HT-29 (cell line): Measurements from ENCODE around the gene GTSE1. TPM values are rescaled to one million over a fixed set of nuclear protein-coding genes. Genes with fewer than 3 reads are reported as not detected.
A peak's percentile ranks its signal among the peaks of the same experiment; 100 is the strongest.

ENCODE experiments used
- DNase-seq: peaks from one replicate; pipeline ENCODE4 v3.0.0-alpha.2; 2015; ENCODE audit warnings: low spot score
- total RNA-seq: library from RNA; depleted of rRNA; stranded (reverse); fragments of >200 nt; shearing (Covaris generic); gene quantifications from 2 replicates; pipeline ENCODE4 v1.2.3, GENCODE V29; 2014

Gene GTSE1
- total RNA-seq, 1 experiment from 2014 or later = 23.5 TPM

GRCh38 chr22:46326066-46326680 is 29.5 kb downstream of the GTSE1 start:
- no peak for DNase-seq

GRCh38 chr22:46327691-46328465 is 31.2 kb downstream of the GTSE1 start:
- no peak for DNase-seq

- DNase-seq = no peak
These were observed 32.1 kb downstream of the GTSE1 start for GRCh38 chr22:46328797-46329196.

GRCh38 chr22:46329616-46330015 is 32.9 kb downstream of the GTSE1 start:
- no peak for DNase-seq

GRCh38 chr22:46330426-46330825 is 33.8 kb downstream of the GTSE1 start:
- no peak for DNase-seq

GRCh38 chr22:46331496-46331895 is 34.8 kb downstream of the GTSE1 start:
- DNase-seq = no peak

GRCh38 chr22:46335201-46336118 is 38.8 kb downstream of the GTSE1 start, which contains the start of gene TRMU:
TRMU (plus strand) TSS chr22:46335714; CDS start chr22:46335765, 51 bp downstream.
- peak; percentile 73 for DNase-seq

- peak; percentile 4 for DNase-seq
These were observed 39.7 kb downstream of the GTSE1 start for GRCh38 chr22:46336119-46337078.

GRCh38 chr22:46337870-46338269 is 41.2 kb downstream of the GTSE1 start:
- no peak for DNase-seq

GRCh38 chr22:46338636-46339035 is 42.0 kb downstream of the GTSE1 start:
- no peak for DNase-seq

- no peak for DNase-seq
These were observed 43.3 kb downstream of the GTSE1 start for GRCh38 chr22:46339956-46340355.

GRCh38 chr22:46340676-46341075 is 44.0 kb downstream of the GTSE1 start:
- no peak for DNase-seq

GRCh38 chr22:46346680-46347405 is 50.2 kb downstream of the GTSE1 start:
- DNase-seq = no peak

GRCh38 chr22:46347646-46348045 is 51.0 kb downstream of the GTSE1 start:
- DNase-seq = no peak

- no peak for DNase-seq
These were observed 51.5 kb downstream of the GTSE1 start for GRCh38 chr22:46348099-46348695.

GRCh38 chr22:46349238-46349637 is 52.6 kb downstream of the GTSE1 start:
- no peak for DNase-seq

- DNase-seq = no peak
These were observed 53.0 kb downstream of the GTSE1 start for GRCh38 chr22:46349681-46350080.

GRCh38 chr22:46350121-46350520 is 53.5 kb downstream of the GTSE1 start:
- DNase-seq = no peak

GRCh38 chr22:46350646-46351045 is 54.0 kb downstream of the GTSE1 start:
- no peak for DNase-seq
